Activated CD4-positive, alpha-beta T cell treated with anti-CD3 and anti-CD28 coated beads, Interleukin-2, amount 50 U/mL, for 16 hours (primary cell): ENCODE measurements around the gene SMIM28.
"Not testable (repeated sequence)": the region's sequence is repeated elsewhere in the genome, so short reads cannot be mapped to it uniquely, and the experiment has no call there.

Experiments used
- DNase-seq: peaks from one replicate; pipeline ENCODE4 v3.0.0-alpha.2; 2020

The SMIM28 gene

GRCh38 chr6:138377844-138378243 lies at the start of gene SMIM28:
SMIM28 (plus strand) TSS chr6:138377905; CDS start chr6:138378073, 168 bp downstream.
- no peak for DNase-seq

- peak; percentile 17 for DNase-seq
Observed at GRCh38 chr6:138328210-138328609, 49.5 kb upstream of the SMIM28 start.

DNA sequence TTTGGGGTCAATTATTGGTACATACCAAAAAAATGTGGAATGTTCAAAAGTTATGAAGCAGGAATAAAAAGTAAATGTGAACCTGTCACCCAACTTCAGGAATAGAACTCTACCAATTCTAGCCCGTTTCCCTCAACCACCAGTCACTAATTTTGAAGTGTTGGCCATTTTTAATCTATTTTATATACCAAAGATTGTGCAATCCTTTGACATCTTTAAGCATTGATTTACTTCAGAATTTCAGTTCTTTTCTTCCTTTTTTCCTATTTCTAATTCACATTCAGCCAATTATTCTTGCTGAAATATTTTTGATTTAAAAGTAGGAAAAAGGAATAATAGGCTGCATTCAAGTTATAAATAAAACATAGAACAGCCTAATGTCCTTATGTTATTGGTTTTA lies 46.9 kb upstream of the SMIM28 start:
- no peak for DNase-seq

DNA sequence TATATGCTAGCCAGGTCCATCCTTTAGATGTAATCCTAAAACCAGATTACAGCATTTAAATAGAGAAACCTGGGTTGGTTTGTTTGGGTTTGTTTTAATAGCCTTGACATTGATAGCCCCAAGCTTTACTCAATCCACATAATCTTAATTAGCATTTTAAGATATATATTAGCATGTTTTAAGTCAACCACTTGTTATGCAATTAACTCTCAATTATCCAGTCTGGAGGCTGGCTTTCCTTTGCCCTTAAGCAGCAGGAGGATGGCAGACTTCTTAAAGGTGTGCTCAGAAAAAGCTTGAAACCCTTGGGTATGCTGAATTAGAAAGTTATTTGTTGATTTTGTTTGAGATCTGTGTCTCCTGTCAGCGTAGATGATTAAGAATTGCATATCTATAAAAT lies 46.3 kb upstream of the SMIM28 start:
- no peak for DNase-seq

DNA sequence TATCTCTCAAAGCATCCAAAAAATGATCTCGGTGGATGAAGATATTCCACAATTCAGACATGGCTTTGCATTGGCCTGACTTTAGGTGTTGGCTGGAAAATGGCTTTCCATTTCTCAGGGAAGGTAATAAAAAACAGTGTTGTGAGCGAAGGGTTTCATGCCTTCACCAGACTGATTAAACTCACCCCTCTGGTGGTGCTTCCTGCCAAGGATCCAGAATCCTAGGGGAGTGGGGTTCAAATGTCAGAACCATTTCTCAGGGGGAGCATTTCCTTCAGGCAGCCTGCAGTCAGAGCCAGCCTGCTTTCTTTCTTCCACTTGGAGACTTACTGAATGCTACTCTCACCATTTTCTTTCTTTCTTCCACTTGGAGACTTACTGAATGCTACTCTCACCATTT lies 45.7 kb upstream of the SMIM28 start:
- DNase-seq, result no peak

GRCh38 chr6:138334000-138334399 lies 43.7 kb upstream of the SMIM28 start:
- DNase-seq, result no peak

DNA sequence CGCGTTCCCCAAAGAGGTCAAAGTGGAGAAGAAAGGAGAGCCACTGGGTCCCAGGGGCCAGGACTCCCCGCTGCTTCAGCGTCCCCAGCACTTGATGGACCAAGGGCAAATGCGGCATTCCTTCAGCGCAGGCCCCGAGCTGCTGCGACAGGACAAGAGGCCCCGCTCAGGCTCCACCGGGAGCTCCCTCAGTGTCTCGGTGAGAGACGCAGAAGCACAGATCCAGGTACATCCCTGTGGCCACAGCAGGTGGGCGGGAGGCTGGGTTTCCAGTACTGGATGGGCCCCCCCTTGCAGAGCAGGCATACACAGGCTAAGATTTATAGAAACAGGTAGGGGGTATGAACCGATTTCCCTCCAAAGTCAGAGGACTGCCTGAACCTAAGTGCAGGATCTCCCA lies 42.7 kb upstream of the SMIM28 start:
- DNase-seq, result no peak

DNA sequence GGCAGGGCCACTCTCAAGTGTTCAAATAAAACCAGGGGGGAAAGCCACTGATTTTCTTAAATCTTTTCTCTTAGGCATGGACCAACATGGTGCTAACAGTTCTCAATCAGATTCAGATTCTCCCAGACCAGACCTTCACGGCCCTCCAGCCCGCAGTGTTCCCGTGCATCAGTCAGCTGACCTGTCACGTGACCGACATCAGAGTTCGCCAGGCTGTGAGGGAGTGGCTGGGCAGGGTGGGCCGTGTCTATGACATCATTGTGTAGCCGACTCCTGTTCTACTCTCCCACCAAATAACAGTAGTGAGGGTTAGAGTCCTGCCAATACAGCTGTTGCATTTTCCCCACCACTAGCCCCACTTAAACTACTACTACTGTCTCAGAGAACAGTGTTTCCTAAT lies 41.5 kb upstream of the SMIM28 start:
- no peak for DNase-seq

DNA sequence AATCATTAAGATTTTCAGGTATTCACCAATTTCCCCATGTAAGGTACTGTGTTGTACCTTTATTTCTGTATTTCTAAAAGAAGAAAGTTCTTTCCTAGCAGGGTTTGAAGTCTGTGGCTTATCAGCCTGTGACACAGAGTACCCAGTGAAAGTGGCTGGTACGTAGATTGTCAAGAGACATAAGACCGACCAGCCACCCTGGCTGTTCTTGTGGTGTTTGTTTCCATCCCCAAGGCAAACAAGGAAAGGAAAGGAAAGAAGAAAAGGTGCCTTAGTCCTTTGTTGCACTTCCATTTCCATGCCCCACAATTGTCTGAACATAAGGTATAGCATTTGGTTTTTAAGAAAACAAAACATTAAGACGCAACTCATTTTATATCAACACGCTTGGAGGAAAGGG lies 40.6 kb upstream of the SMIM28 start:
- no peak for DNase-seq

DNA sequence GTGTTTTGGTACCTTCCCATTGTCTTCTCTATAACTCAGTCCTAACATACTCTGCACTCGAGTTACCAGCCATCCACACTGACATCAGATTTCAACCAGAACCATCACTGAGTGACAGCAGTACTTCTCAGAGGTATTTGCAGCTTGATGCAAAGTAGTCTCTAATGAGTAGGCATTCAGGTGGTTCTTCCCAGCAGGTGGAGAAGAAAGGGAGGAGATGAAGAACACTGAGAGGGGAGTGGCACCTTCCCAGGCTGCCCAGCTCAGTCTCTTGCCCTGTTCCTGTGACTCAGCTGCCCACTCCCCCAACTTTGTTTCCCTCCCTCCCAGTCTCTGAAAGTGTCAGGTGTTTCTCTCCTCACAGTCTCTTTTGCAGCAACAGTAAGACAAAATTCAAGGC lies 38.7 kb upstream of the SMIM28 start:
- DNase-seq, result no peak

DNA sequence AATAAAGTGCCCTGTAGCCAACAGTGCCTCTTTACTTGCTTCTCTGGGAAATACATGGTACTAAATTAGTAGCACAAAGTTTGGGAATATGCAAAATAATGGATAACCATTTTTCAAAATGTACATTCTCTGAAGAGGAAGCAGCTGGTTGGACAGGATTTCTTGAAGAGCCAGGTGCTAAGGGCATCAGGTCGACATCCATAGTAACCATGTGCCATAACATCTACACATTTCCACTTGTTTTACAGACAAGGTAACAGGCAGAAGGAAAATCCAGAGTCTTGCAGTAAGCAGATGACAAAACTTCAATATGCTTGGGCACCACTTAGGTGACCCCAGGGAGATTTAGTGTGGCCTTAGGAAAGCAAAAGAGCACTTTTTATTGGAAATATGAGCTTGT lies 36.5 kb upstream of the SMIM28 start:
- no peak for DNase-seq

DNA sequence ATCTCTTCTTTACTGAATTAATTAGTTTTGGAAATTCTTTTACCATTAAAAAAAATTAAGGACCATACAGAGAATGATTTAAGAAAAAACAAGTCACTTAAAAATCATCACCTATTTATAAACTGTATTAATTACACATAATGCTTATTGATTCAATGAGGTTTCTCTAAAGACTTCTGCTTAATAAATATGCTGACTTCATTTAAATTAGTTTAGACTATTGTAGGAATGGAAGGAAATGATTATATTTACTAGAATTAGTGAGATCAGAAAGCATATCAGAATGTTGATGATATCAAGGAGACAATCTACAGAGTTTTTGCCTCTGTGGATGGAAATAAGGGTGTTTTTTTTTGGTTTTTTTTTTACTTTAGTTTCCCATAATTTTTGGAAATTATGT lies 34.6 kb upstream of the SMIM28 start:
- no peak for DNase-seq

DNA sequence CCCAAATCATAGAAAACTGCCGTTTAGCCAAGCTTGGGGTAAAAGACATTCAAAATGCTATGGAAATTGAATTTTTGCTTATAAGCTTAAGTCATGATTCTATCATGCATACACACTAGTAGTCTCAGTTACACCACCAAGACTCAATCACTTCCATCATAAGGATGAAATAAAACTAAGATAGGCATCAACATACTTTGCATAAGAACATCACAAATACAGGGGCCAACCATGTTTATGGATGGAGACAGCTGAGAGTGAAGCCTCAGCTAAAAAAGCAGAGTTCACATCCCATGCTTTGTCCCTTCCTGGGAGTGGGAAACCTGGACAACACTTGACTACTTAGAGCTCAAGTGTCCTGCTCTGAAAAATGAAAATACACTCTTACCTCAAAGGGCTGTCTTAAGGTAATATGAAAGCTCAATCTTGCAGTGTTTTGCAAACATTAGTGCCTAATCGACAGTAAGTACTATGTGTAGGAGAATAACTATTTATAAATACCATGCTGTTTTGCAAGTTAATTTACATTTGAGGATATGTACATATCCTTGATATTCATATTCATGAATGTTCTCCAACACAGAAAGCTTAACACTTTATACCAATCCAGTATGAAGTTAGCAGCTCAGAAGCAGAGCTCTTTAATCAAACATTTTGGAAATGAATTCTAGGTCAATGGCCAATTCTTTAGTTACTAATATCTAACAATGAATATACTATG lies 32.0 kb upstream of the SMIM28 start:
- DNase-seq, result no peak

DNA sequence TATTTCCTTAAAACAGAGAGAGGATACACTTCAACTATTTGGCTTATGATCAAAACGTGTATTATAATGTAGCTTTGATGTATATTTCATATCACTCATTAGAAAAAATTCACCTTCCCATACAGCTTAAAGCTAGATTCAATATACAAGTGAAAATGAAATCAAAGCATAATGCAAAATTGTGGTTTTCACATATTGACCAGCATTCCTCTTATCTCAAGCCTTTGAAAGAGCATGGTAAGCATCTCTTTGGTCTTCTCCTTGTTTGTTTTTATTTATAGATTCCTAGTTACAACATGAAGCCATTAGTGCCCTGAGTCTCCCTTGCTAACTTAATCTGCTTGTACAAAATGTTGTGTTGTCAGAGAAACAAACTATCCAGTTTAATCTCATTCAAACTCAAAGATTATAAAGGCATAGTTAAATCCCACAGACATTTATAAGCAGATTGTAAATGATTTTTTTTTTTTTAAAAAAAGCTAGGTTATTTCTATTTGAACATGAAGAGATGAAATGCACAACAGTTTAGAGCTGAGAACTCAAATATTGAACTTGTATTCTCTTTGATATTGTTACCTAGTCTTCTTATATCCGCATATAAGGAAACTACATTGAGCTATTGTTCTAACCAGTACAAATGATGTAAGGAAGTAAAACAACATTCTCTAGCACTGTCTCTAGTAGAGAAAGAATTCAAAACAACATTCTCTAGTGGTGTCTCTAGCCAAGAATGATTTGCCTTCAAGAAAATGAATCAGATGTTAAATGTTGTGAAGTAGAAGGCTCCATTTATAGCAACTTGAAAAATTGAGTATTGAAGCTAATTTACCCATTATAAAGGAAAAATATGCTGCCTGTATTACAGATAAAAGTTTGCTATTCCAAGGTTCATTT lies 31.2 kb upstream of the SMIM28 start:
- no peak for DNase-seq

DNA sequence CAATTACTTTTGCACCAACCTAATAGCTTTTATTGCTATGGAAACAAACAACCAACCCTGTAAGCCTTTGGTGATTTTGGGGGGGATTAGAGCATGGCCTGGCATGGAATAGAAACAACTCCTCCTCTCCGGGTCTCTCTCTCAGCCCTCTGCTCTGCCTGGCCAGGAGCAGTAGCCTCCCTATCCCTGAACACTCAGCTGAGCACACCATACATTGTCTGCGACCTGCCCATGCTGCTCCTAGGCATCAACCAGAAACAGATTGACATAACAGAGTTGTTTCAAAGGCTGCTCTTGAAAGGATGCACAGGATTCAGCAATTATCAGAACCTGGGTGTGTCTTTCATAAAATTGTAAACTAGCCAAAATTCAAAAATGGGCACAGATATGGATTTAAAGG lies 29.8 kb upstream of the SMIM28 start:
- DNase-seq, result no peak

GRCh38 chr6:138349891-138350290 lies 27.8 kb upstream of the SMIM28 start:
- no peak for DNase-seq

DNA sequence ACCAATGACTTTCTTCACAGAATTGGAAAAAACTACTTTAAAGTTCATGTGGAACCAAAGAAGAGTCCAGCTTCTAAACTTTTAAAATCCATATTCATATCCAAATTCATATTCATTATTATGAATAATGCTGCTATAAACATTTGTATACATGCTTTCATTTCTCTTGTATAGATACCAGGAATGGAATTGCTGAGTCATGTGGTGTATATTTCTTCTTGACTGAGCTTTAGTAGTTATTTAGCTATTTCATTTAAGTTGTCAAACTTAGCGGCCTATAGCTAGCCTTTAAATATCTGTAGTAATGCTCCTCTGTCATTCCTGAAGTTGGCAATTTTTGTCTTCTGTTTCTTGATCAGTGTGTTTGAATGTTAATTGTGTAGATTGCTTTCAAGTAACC lies 19.8 kb upstream of the SMIM28 start:
- DNase-seq, result no peak

GRCh38 chr6:138368684-138369083 lies 9.0 kb upstream of the SMIM28 start:
- not testable (repeated sequence) for DNase-seq

DNA sequence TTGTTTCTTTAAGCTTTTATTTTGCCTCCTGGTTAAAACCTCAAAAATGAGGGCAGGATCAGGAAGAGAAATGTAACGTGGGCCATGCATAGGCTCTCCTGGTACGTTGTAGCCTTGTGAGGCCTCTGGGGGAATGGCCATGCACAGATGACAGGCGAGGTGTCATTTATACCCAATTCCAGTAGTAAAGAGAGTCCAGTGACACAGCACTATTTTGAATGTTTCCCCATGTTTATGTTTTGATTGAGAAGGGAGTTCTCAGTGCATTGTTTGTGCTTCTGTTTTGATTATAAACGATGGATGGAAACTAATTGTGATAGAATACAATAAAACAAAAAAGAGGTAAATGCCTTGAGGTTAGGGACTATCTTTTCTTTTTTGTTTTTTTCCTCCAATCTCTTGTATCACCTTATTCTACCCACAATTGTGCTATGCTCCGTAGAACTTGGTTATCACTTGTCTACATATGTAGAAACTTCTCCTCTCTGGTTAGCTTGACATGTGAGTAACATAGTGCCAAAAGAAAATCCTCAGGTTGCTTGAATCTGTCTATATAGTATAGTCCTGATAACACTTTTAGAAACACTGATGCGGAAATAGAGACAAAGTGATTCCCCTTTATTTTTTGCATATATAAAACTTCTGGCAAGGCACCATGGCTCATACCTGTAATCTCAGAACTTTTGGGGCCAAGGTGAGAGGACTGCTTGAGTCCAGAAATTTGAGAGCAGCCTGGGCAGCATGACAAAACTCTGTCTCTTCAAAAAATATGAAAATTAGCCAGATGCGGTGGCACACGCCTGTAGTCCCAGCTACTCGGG lies 6.9 kb upstream of the SMIM28 start:
- DNase-seq, result no peak

DNA sequence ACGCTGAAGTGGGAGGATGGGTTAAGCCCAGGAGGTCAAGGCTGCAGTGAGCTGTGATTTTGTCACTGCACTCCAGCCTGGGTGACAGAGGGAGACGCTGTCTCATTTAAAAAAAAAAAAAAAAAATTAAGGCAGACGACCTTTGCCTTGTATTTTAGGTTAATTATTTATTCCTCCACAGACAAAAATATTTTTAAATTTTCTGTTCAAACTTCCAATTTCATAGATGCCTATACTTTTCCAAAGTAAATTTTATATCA lies 6.3 kb upstream of the SMIM28 start:
- no peak for DNase-seq

- DNase-seq, result no peak
Observed at GRCh38 chr6:138371720-138372119, 6.0 kb upstream of the SMIM28 start.

DNA sequence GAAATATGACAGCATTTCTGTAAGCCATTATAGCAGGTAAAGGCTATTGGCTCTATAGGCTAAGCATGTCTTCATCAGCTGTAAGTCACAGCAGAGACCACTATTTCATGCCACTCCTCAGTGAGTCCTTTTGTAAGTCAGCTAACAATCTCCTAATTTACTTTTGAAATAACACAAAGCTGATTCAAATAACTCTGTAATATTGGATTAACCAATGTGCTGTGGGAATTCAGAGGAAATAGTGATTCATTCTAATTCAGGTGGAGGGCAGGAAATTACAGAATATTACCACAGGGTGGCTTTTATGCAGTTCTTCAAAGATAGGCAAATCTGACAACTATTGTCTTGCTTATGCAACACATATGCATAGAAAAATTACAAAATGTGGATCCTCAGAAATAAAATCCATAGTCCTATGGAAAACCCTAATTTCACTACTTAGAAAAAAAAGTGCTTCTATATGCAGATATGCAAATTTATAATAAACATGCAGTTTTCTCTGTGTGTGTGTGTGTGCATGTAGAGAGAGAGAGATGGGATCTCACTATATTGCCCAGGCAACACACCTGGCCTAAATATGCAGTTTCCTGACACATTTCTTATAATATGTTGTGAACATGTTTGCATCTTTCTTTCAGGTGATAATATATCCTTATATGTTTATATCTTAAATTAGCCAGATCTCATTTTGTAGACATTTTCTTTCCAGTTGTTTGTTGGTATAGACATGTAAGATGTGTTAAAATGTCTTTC lies 4.8 kb upstream of the SMIM28 start:
- peak; percentile 16 for DNase-seq

DNA sequence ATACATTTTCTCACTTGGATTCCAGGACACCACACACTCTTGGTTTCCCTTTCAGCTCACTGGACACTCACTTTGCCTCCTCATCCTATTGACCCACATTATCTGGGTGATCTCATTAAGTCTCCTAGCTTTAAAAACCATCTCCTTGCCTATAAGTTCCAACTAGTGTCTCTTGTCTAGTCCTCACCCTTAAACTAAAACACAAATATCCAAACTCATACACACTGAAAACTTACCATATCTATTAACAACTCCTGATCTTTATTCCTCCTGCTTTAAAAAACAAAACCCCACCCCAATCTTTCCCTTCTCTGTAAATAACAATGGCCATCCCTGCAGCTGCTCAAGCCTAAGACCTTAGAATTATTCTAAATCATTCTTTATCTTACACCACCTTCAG lies 3.5 kb upstream of the SMIM28 start:
- DNase-seq, result no peak
